OCI-M2 (cell line): Measurements from ENCODE around the gene LHX5.

ENCODE experiments used
- DNase-seq: peaks from one replicate; lab custom pipeline; 2025; ENCODE audit not compliant: unreplicated experiment; lab: John Stamatoyannopoulos, UW

LHX5 gene

DNA sequence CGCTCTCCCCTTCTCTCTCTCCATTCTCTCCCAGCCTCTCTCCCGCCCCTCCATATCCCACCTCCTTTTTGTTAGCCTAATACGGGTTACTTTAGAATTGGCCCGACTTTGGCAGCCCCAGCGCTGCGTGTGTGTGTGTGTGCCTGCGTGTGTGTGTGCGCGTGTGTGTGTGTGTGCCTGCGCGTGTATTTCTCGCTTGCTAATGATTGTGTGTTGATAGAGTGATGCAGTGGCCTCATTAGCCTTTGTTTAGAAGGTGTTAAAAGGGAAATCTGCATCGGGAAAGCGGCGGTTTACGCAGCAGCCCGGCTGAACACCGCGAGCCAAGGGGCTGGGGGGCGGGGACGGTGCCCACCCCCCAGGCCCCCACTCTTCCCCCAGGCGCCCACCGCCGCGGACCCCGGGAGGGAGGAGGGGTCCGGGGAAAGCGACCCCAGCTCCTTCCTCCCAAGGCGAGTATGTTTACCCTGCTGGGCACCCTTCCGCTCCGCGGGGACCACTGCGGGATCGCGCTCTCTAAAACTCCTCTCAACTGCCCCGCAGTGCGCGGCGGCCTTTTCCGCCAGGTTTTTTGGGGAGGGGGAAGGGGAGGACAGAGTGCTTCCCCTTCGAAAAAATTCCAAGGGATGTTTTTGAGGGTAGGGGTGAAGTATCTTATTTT, 6.8 kb upstream of the LHX5 start:
- no peak for DNase-seq

DNA sequence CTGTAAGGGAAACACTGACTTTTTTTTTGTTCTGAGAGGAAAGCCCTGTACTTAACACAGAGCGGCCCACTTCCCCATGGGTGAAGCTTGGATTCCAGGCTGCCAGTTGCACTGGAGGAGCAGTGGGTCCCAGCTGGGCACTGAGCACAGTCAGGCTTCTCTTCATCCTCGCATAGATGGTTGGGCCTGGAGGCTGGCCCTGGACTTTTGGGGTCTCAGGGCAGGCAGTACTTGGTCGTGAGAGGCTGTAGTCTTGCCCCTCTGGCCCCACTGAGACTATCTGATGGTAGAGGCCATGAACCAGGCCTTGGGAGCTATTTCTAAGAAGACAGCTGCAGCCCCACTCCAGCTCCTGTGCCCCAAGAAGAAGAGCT, 6.2 kb upstream of the LHX5 start:
- no peak for DNase-seq

DNA sequence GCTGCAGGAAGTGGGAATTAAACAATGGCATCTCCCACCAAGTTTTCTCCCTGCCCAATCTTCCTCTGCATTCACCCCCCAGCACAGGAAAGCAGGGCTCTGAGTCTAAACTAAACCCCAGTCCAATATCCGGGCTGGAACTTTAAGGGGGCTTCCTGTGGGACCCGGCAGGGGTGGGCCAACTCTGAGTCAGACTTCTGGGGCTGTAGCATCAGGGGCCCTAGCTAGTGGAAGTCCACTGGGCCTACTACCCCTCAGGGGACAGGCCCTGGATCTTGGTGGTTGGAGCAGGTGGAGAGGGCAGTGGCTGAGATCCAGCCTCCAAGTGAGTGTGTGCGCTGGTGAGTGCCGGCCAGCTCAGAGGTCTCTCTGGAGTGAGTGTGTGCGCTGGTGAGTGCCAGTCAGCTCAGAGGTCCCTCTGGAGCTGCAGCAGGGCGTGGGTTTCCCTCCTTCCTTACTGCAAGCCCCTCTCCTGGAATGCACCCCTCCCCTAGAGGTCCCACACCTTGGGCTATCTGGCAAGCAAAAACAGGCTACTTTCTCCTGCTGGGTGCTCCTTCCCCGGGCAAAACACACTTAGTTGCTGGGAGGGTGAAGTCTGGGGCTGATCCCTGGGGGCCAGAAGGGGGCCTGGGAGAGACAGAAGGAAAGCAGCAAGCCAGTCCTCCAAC, 5.6 kb upstream of the LHX5 start:
- no peak for DNase-seq

DNA sequence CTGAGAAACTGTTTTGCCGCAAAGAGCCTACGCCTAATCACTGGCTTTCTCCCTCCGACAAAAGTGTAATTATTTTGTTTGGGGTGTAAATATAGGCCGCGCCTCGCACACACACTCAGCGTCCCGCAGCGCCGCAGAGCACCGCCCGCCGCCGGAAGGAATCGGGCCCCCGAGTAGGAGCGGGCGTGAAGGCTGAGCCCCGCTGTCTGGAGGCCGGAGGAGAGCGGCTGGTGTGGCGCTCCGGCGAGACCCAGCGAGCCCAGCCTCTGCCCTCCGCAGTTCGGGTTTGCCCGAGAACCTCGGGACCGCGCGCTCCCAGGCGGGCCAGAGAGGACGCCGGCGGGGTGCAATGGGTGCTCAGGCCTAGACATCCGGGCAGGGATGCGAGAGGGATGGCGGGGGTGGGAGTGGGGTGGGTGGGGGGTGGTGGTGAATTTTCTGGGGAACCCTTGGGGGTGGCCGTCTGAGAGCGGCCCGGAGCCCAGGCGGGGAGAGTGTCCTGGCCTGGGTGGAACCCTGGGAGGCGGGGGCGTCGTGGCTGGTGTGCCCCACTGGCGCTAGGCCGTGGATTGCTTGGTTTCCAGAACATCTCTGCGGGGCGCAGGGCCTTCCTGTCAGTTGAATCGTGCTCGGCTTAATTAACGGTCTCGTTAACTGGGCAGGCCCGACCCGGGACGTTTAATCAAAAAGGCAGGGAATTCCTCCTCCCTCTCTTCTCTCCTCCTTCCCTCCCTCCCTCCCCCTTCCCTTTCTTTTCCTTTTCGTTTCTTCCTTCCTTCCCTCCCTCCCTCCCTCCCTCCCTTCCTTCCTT, 4.7 kb upstream of the LHX5 start:
- DNase-seq = no peak

DNA sequence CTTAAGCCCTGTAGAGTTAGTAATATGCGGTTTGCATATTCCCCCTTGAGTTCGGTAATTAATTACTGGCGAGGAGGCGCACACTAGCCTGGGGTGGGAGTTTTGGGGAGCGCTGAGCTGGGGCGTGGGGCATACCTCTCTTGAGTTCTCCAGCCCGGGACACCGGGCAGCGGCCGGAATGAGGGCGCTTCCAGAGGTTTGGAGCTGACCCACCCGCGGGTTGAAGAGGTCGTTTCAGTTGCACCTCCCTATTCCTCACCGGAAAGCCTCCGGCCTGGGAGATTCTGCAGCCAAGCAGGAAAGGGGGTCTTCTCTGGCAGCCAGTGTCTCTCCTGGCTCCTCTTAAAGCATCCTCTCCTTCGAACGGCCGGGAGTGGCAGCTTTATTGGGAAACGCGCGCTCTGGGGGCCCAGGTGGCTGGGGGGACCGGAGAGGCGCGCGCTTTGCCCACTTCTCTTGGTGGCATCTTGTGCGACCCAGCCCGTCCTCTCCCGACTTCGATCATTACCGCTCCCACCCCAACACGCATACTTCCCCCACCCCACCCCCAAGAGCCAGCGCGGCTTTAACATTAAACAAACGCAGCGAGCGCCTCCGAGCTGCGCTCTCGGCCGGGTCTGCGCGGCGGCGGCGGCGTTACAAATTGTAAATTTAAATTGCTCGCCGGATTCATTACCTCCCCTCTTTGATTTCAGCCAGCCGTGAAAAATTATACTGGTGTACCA, 3.9 kb upstream of the LHX5 start:
- no peak for DNase-seq

DNA sequence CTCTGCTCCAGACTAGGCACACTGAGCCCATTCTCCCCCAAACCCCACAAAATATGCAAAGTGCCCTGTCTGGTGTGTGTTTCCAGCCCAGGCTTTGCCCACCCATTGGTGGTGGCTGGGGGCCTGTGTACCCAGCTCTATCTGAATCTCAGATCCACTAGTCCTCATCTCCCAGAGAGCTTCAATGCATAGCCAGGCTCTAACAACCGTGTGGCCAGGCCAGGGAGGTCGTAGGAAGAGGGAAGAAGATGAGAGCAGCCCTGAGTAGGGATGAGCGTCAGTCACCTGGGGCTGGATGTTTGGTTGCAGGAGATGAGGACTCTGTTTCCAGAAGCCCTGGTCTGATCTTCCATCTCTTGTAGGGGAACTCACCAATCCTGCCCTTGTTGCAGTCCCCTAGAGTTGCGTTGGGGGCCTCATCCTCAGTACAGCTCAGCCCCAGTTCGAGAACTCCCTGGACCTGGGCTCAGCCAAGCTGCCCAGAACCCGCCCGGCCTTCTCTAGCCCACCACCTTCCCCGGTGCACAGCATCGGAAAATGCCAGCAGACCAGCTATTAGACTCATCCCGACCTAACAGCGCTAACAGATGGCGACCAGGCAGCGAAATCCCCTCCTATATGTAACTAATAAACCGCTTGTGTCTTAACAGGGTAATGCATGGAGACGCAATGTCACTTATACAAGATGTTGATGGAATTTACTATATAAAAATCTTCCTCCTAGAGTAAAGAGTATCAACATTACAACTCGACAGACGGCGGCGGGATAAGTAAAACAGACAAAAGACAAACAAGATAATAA, 3.2 kb upstream of the LHX5 start:
- DNase-seq = no peak

DNA sequence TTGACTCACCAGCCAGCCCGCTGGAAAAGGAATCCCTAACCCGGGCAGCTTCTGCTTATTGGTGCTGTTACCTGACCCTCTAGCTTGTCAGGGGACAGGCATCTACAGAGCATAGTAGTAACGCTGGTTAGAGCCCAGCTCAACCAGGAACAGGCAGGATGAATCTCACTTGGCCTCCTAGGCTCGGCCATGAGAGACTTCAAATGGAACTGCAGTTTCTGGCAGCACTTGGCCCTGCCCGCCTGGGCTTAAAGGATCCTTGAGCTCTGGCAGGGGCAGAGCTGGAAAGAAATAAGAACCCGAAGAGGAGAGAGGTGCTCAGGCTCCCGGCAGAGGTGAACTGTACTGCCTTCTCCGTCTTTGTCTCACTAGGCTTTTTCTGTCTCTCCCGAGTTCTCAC, 2.3 kb upstream of the LHX5 start:
- no peak for DNase-seq

DNA sequence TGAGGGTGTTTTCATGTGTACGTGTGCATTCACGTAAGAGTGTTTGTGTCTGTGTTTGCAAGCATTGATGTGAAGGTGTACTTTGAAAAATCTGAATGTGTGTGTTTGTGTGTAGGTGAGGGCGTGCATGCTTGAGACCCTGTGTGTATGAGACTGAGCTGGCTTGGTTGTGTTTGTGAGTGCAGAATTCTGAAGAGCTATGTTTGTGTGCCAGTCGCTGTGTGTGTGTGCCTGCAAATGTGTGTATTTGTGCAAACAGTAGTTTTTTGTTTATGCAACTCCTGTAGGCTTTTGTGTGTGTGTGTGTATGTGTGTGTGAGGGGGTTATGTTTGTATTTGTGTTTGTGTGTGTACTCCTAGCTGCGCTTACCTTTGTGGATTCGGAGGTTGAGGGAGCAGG, 1.7 kb upstream of the LHX5 start:
- DNase-seq = no peak

DNA sequence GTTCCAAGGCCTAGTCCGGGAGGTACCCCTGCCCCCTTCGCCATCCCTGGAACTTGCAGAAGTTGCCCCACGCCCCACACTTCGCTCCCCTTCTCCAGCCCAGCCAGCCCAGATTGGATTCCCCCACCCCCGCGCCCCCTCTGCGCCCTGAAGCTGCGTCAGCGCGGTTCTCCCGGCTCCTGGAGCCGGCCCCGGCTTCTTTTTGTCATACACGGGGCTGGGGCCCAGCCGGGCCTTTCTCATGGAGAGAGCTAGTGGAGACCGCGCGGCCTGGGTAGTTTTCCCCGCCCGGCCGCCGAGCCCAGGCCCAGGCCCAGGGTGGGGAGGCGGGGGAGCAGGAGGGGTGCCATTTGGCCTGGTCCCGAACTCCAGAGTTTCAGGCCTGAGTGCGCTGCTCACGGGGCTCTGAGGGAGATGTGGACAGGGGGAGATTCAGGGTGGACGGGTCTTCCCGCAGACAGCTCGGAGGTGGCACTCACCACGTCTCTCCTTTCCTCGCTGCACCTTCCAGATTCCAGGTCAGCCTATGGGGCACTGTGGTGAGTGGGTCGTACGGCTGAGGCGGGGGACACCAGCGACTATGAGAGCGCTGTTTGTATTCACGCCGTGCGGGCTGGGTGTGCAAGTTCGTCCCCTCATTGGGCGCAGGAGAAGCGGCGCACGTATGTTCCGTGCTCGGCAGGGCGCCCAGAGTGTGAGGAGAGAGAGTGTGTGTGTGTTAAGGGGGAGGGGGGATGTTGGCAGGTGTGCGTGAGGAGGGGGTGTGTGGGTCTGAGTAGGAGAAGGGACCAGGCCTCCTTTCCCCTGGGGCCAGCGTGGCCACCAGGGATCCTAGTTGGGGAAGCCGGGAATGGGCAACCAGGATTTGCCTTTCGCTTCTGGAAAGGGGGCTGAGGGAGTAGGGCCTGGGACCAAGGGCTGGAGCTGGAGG, 785 bp upstream of the LHX5 start:
- DNase-seq = no peak

DNA sequence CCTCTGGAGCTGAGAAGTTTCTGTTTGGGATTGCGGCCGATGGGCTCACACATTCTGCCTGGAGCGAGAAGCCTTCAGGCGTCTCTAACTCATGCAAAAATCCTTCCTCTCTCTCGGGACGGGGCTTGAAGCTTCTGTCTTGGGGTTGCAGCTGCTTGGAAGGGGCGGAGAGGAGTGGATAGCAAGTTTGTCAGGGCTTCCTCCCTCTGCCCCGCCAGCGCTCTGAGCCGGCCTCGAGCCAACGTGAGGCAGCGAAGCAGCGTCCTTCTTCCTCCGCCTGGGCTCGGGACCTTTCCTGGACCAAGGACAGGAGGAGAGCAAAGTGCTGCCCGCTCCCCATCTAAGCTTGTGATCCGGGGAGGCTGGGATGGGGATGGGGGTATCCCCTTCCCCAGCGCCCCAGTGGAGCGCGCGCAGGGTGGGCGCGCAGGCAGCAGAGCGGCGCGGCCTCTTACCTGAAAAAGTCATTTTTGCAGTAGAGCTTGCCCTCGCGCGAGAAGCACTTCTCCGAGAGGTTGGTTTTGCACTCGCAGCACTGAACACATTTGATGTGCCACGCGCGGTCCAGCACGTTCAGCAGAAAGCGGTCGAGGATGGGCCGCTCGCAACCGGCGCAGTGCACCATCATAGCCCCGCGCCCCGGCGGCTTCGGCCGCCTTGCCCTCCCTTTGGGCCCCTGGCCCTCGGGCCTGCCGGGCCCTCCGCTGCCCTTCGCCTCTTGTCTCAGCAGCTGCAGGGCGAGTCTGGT, 626 bp downstream of the LHX5 start:
- DNase-seq = no peak

DNA sequence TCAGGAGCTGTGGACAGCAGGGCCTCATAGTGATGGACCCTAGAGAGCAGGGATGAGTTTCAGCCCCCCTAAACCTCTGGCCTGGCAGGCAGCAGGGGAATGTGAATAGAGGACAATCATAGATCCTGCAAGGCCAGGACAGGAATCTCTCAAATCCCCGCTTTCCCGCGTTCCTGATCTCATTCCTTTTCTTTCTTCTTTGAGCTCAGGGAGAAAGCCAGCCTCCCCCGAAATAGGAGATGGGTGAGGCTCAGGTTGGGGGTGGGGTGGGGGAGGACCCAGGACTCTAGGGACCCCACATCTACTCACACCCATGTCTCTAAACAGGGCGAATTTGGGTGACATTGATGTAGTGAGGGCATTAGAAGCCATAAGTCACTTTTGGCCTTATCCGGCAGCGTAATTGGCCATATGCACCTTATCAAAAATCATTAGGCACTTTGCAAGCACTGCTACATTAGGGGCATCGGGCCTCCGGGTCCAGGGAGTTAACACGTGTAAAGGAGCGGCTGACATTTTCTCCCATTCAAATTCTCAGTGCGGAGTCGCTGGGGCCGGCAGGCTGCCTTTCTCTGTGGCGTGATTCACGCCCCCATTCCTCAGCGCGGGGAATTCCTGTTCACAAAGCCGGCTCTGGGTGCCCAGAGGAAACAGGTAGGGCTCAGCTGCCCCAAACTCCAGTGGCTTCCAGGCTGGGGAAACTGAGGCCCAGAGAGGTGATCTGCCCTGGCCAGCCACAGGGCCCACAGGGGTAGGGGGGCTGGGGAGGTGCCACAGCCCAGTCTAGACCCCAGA, 1.5 kb downstream of the LHX5 start:
- no peak for DNase-seq

DNA sequence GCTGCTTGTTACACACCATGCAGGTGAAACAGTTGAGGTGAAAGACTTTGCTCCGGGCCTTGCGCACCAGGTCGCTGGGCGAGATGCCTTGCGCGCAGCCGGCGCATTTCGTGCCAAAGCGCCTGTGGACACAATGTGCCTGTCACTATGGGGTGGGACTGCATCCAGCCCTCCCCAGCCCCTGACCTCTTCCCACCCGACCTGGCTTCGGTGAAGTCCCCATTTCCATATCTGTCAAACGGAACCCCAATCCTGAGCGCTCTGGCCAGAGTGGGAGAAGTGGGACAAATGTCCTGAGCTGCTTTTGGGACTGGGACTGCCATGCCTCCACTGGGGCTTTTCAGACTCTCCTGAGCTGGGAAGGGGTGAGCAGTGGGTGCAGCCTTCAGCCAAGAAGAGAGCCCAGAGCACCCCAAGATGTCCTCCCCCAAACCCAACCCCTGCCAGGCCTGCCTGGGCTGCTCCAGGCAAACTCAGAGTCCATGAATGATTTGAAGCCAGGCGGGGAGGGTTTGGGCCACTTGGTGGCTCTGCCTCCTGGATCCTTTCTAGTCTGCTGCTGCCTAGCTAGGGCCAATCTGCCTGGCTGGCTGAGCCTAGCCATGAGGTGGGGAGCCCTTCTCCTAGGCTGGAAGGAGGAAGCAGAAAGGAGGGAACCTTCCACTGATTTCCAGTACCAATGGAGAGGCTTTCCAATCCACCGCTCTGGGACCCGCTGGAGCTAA, 2.3 kb downstream of the LHX5 start:
- DNase-seq = no peak

DNA sequence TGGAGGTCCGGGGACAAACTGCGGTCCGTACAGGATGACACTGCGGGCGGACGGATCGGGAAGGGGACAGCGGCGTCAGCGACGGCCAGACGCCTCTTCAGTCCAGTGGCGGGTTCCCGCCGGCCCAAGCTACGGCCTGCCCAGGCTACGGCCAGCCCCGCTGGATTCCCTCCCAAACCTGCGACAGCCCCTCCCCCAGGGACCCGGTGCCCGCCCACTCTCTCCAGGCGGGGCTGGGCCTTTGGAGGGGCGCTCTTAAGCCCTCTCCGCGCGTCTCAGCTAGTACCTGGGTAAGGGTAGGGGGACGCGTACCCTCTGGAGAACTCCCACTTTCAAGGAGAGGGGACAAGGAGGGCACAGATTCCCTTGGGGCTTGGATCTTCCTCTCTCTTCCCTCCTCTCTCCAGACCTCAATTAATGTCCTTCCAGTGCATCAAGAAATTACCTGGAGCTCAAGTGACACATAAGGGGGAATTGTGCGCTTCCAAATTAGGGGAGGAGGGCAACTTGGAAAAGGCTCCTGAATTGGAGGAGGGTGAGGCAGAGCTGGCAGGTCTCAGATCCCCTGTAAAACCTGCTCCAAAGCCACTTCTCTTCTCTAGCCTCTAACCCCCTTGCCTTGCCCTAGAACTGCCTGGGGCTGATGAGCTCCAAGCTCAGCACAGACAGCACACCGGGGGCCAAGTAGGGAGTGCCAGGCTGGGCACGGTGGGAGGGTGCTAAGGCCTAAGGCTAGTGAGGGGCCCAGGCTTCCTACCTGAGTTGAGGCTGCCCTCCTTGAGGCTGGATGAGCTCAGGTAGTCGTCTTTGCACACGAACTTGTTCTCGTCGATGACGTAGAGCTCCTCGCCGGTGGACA, 3.1 kb downstream of the LHX5 start:
- DNase-seq = no peak

DNA sequence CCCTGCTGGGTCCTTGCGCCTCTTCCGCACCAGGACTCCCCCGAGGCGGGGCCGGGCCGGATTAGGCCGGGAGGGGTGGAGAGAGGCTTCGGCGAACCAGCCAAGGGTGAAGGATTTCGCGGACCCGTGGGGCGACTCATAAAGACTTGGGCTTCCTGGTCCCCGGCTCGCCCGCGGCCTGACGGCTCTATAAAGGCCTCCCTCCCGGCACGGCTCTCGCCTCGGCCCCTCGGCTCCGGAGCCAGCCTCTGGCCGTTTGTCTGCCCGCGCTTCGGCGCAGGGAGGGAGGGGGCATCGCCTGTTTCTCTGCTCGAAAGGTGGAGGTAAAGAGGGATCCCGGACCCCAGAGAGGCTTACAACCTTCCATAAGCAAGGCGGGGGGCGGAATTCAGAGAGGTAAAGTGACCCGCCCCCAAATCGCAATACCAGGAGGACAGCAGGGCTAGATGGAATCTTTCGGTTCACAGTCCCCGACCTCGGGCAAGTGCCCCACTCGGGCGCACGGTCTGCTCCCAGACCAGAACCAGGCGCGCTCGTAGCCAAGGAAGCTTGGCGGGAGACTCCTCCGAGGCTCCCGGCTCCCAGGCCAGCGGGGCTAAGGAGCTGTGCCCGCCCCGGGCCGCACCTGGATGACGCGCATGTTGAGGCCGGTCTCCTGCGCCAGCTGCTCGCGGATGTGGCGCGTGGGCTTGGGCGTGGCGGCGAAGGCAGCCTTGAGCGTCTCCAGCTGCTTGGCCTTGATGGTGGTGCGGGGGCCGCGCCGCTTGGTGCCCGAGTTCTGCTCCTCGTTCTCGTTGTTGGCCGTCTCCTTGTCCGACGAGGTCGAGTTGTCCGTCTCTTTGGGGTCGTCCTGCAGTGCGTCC, 3.9 kb downstream of the LHX5 start:
- no peak for DNase-seq

DNA sequence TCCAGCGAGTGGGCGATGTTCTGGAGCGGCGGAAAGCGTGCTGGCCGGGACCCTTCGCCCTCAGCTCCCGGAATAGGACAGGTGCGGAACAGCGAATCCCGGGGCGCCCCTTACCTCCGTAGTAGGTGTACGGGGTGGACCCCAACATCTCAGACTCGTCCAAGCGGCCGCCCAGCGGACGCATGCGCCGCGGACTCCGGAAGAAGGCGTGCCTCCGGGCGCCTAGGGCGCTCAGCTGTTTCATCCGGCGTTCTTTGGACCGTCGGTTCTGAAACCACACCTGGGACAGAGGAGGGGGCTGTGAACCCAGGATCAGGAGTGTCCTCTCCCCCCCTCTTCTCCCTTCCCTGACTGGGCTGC, 4.5 kb downstream of the LHX5 start:
- DNase-seq = no peak
